GM18508 (cell line): ENCODE results near the gene MICAL3.
"Not testable (repeated sequence)": the region's sequence is repeated elsewhere in the genome, so short reads cannot be mapped to it uniquely, and the experiment has no call there.

Experiments
- ATAC-seq: cut with Tn5 transposase; IDR thresholded peaks from one replicate; pipeline ENCODE4 v1.9.1; 2021; ENCODE audit warnings: moderate number of reproducible peaks; ENCODE audit not compliant: insufficient read depth, unreplicated experiment

MICAL3 gene

GRCh38 chr22:17942721-17943120 is 81.6 kb downstream of the MICAL3 start:
- no peak for ATAC-seq

GRCh38 chr22:17941471-17942406 is 82.6 kb downstream of the MICAL3 start:
- ATAC-seq: no peak

DNA sequence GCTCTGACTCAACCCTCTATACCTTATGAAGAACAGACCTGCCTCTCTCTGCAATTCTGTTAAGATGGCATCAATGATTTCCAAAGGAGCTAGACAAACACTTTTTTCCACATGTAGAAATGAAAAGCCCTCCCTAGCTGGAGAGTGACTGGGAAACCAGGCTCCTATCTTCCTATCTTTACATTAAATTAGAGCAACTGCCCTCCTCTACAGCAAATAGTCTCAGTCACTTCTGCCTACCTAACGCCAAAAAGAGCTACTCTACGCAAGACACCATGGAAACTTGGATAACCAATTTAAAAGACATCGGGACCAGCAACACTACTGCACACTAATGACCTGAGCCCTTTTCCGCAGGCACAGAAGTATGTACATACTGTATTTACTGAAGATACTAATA is 84.8 kb downstream of the MICAL3 start:
- ATAC-seq: no peak

DNA sequence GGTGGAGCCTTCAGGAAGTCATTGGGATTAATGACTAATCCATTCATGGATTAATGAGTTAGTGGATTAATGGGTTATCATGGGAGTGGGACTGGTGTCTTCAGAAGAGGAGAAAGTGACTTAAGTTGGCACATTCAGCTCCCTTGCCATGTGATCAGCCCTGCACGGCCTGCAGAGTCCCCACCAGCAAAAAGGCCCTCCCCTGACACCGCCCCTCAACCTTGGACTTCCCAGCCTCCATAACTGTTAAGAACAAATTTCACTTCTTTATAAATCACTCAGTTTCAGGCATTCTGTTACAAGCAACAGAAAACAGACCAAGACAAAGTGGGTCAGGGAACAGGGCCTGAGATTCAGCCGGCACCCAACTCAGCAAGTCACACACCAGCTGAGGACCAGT is 85.3 kb downstream of the MICAL3 start:
- ATAC-seq: no peak

DNA sequence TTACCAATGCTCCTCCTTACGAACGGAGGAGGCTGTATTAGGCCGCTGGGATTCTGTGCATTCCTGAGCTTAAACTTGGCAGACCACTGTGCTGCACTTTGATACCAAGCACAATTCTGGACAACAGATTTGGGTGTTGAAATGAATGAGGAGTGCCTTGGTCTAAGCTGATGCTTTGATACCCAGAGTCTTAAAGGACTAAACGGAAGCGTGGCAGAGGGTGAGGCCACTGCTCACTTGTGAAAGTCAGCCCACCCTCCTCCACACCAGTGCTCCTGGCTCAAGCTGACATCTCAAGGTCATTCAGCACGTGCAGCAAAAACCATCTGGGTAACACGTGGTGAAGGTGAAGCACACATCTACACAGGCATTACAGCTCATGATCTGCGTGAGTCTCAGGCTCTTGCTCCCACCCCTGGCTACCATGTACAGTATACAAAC is 85.9 kb downstream of the MICAL3 start:
- no peak for ATAC-seq

GRCh38 chr22:17932457-17932856 is 91.9 kb downstream of the MICAL3 start:
- not testable (repeated sequence) for ATAC-seq

GRCh38 chr22:17931400-17931825 is 92.9 kb downstream of the MICAL3 start:
- ATAC-seq: no peak

- ATAC-seq: no peak
Observed at GRCh38 chr22:17930455-17931313, 93.7 kb downstream of the MICAL3 start.

DNA sequence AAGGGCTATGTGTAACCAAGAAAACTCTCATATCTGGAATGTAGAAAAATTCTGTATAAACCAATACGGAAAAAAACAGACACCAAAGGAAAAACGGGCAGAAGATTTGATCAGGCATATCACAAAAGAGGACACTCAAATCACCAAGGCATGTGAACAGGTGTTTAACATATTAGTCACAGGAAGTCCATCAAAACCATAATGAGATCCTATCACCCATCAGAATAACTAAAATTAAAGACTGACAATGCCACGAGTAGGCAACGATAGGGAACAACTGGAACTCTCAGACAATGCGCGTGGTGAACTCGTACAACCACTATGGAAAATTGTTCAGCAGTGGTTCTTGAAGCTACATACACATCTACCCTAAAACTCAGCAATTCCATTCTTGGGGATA is 94.5 kb downstream of the MICAL3 start:
- no peak for ATAC-seq

DNA sequence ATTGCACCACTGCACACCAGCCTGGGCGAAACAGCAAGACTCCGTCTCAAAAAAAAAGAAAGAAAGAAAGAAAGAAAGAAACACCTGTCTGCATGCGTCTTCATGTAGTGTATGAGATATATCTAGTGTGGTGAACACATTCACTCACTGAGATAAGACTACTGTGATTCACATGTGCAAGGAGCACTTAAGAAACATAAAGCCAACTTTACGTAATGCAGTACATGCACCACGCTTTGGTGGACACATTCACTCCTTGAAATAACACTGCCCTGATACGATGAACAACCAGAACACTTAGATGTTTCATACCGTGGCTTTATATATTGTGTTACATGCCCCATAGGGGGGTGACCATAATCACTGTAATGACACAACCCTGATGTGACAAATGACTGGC is 96.0 kb downstream of the MICAL3 start:
- no peak for ATAC-seq

- ATAC-seq: no peak
Observed at GRCh38 chr22:17927062-17927461, 97.3 kb downstream of the MICAL3 start.

- ATAC-seq: no peak
Observed at GRCh38 chr22:17926516-17926915, 97.8 kb downstream of the MICAL3 start.

DNA sequence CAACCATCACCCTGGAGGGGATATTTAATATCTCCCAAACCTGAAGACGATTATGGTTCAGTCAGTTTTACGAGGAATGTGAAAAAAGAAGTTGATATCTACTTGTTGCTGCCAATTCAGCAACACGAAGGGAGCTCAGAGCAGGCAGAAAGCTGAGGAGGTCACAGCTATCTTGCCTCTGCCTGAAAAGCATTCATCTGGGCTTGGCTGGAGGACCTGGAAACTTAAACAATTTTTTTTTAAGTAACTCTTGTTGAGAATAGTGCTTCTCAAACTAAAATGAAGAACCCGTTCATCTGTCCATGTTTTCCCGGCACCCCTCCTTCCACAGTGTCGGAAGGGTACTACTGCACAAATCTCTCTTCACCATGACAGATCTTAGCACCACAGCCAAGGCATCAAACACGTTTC is 98.9 kb downstream of the MICAL3 start:
- ATAC-seq: no peak

GRCh38 chr22:17924735-17925364 is 99.5 kb downstream of the MICAL3 start:
- no peak for ATAC-seq

- ATAC-seq: no peak
Observed at GRCh38 chr22:17924076-17924475, 100.3 kb downstream of the MICAL3 start.

DNA sequence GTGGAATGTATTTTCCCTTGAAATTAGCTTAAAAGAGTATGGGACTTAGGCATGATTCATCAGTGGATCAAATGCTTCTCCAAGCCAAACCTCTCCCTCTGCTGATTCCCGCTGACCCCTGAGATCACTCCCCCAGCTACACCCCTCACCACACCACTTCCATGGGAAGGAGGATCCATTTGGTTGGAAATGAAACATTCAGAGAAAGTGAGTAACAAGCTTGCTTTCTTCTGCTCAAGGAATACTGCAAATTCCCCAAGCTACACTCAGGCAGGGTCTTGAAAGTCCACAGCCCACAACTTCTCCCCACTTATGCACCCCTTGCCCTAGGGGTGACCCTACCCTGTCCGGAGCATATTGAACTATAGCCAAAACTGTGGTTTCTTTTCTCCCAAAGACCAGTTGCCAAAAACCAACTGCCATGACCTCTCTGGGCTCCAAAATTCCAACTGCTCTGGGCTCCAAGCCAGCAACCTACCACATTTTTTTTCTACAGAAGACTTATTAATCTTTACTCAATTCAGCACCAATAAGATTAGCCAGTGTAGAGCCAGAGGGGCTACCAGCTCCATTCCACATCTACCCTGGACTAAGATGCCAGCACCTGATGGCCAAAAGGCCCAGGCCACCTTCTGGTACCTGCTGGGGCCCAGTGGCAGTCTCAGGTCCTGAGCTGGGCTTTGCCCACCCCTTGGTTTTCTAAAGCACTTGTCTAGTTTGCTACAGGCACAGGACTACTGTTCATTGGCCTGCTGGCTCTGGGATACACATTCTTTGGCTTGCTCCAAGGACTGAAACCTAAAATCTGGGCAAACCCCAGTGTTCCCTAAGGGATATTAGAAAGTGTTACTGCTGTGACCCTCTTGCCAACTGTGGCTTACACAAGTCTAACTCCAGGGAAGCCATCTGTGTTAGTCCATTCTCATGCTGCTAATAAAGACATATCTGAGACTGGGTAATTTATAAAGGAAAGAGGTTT is 101.1 kb downstream of the MICAL3 start:
- no peak for ATAC-seq

GRCh38 chr22:17921871-17922821 is 102.2 kb downstream of the MICAL3 start:
- no peak for ATAC-seq

- no peak for ATAC-seq
Observed at GRCh38 chr22:17920992-17921650, 103.2 kb downstream of the MICAL3 start.
